Keratinocyte (primary cell): ENCODE results near the gene DMXL2. TPM values are rescaled to one million over a fixed set of nuclear protein-coding genes. Genes with fewer than 3 reads are reported as not detected.

Source experiments
- DNase-seq: peaks from one replicate; pipeline ENCODE4 v3.0.0-alpha.2; 2011; ENCODE audit warnings: low read depth, missing footprints, low spot score
- FAIRE-seq: peaks from 2 replicates; lab custom pipeline; 2011; peaks lifted over from hg19 to GRCh38; lab: Jason Lieb, UNC
- H2AFZ ChIP-seq: 2 replicates; pipeline ENCODE4 v1.6.0; 2012; ENCODE audit warnings: low read length, control low read depth, inconsistent platforms; ENCODE audit not compliant: control insufficient read depth
- H3K27ac ChIP-seq: 2 replicates; pipeline ENCODE4 v1.5.1; 2011; ENCODE audit warnings: low read length; ENCODE audit not compliant: control insufficient read depth, insufficient read depth
- H3K27me3 ChIP-seq: 3 replicates; pipeline ENCODE4 v1.6.0; 2011; ENCODE audit warnings: low read length; ENCODE audit not compliant: control insufficient read depth, insufficient read depth; ENCODE audit errors: extremely low read depth
- H3K36me3 ChIP-seq, 2 experiments: 2 replicates in 1 of 2; 3 replicates in 1 of 2; pipeline ENCODE4 v1.5.1; 2011; ENCODE audit warnings: low read length in 2 of 2, mild to moderate bottlenecking in 1 of 2; ENCODE audit not compliant: control insufficient read depth in 2 of 2, insufficient read depth in 2 of 2; ENCODE audit errors: extremely low read depth in 1 of 2
- H3K4me1 ChIP-seq: 3 replicates; pipeline ENCODE4 v1.5.1; 2011; ENCODE audit warnings: low read length; ENCODE audit not compliant: control insufficient read depth, insufficient read depth; ENCODE audit errors: extremely low read depth
- H3K4me2 ChIP-seq: 3 replicates; pipeline ENCODE4 v1.6.0; 2011; ENCODE audit warnings: low read depth, low read length; ENCODE audit not compliant: control insufficient read depth, insufficient read depth; ENCODE audit errors: extremely low read depth
- H3K4me3 ChIP-seq, 3 experiments: fragments of 200-600 bp in 1 of 3; sonication (generic) in 1 of 3; 2 replicates in 2 of 3; 3 replicates in 1 of 3; pipeline ENCODE4 v1.5.1; 2011 to 2016; ENCODE audit warnings: low read length in 3 of 3, mild to moderate bottlenecking in 3 of 3, control low read depth in 2 of 3, inconsistent platforms in 1 of 3, low read depth in 1 of 3, mixed read lengths in 1 of 3, mixed run types in 1 of 3, moderate library complexity in 1 of 3; ENCODE audit not compliant: control insufficient read depth in 2 of 3, insufficient read depth in 2 of 3; ENCODE audit errors: extremely low read depth in 1 of 3
- H3K79me2 ChIP-seq: 2 replicates; pipeline ENCODE4 v1.6.0; 2012; ENCODE audit warnings: low read length; ENCODE audit not compliant: control insufficient read depth, insufficient read depth
- H3K9ac ChIP-seq: 3 replicates; pipeline ENCODE4 v1.6.0; 2011; ENCODE audit warnings: low read length; ENCODE audit not compliant: control insufficient read depth, insufficient read depth; ENCODE audit errors: extremely low read depth
- H3K9me1 ChIP-seq: 3 replicates; pipeline ENCODE4 v1.6.0; 2011; ENCODE audit warnings: low read length; ENCODE audit not compliant: control insufficient read depth, insufficient read depth; ENCODE audit errors: extremely low read depth
- H3K9me3 ChIP-seq: 2 replicates; pipeline ENCODE4 v1.5.1; 2012; ENCODE audit warnings: low read depth, low read length; ENCODE audit not compliant: control insufficient read depth
- H4K20me1 ChIP-seq: 3 replicates; pipeline ENCODE4 v1.6.0; 2011; ENCODE audit warnings: low read length; ENCODE audit not compliant: control insufficient read depth, insufficient read depth; ENCODE audit errors: extremely low read depth
- CTCF ChIP-seq, 3 experiments: IDR thresholded peaks in 1 of 3; conservative IDR thresholded peaks in 1 of 3; optimal IDR thresholded peaks in 1 of 3; 2 replicates in 2 of 3; 3 replicates in 1 of 3; pipeline versions ENCODE3 to v1.5.1; 2011; ENCODE audit warnings: low read length in 3 of 3, mild to moderate bottlenecking in 3 of 3, moderate library complexity in 2 of 3, control low read depth in 1 of 3, inconsistent platforms in 1 of 3; ENCODE audit not compliant: insufficient read depth in 2 of 3; ENCODE audit errors: extremely low read depth in 1 of 3
- EZH2 ChIP-seq: IDR thresholded peaks from one replicate; pipeline ENCODE4 v1.6.1; 2012; ENCODE audit warnings: inconsistent platforms, mild to moderate bottlenecking, low read length, moderate library complexity
- dilution Hi-C: fragments of 300-500 bp; cut with MboI; formaldehyde crosslinking; loops from one replicate; pipeline ENCODE4 v1.7.0; 2020; ENCODE audit warnings: low sequenced_read_pairs; ENCODE audit not compliant: extremely low pct_ligation_motif_present
- polyA plus RNA-seq, 5 experiments: library from polyadenylated mRNA; depleted of rRNA in 3 of 5; stranded (reverse) in 3 of 5; stranded (forward) in 1 of 5; unstranded in 1 of 5; fragments of >200 nt; gene quantifications; 1 replicate in 1 of 5; 2 replicates in 3 of 5; 3 replicates in 1 of 5; pipeline versions ENCODE4 v1.2.1 to v1.2.3, GENCODE V29; 2011 to 2012; ENCODE audit warnings: missing spikeins in 2 of 5, low read depth in 1 of 5, low replicate concordance in 1 of 5

Gene DMXL2
- polyA plus RNA-seq, 1 donor (not counting 4 experiments of a cell fraction or from before 2014, with no cell fraction given), result 14.9 TPM

- Histone ChIP-seq H3K4me1 (no peaks in the 10 kb centered on the region), H3K27ac (no peak overlapping the region), H2AFZ (no peak overlapping the region), H3K9me3 (no peaks in the 10 kb centered on the region), H3K4me2 (no peak overlapping the region), H4K20me1 (no peaks in the 10 kb centered on the region), H3K9me1 (no peaks in the 10 kb centered on the region), H3K4me3 (no peak overlapping the region), H3K27me3 (no peaks in the 10 kb centered on the region), H3K36me3 (no peaks in the 10 kb centered on the region), H3K79me2 (no peaks in the 10 kb centered on the region), H3K9ac (no peak overlapping the region)
- FAIRE-seq (no peak), DNase-seq (no peak)
- dilution Hi-C loops, result no loop called here
- TF ChIP-seq CTCF (optimal IDR thresholded peaks at IDR 0.05 in 1 of 3, IDR thresholded peaks at IDR 0.05 in 1 of 3, conservative IDR thresholded peaks at IDR 0.05 in 1 of 3; ENCODE audit: extremely low read depth in 1 of 3, insufficient read depth in 2 of 3, low read length in 3 of 3) (no peak), EZH2 (no peak)
These were observed 32.5 kb downstream of the DMXL2 start for GRCh38 chr15:51589881-51590568.

GRCh38 chr15:51588966-51589365 is 33.6 kb downstream of the DMXL2 start:
- dilution Hi-C loops, result no loop called here
- H3K4me2 ChIP-seq, result no peak overlapping the region
- no peaks in the 10 kb centered on the region for H3K79me2 ChIP-seq
- no peak overlapping the region for H3K27ac ChIP-seq
- no peaks in the 10 kb centered on the region for H3K4me1 ChIP-seq
- TF ChIP-seq EZH2 (no peak), CTCF (optimal IDR thresholded peaks at IDR 0.05 in 1 of 3, IDR thresholded peaks at IDR 0.05 in 1 of 3, conservative IDR thresholded peaks at IDR 0.05 in 1 of 3; ENCODE audit: extremely low read depth in 1 of 3, insufficient read depth in 2 of 3, low read length in 3 of 3) (no peak)
- H3K4me3 ChIP-seq, result no peak overlapping the region
- no peak for FAIRE-seq
- no peak overlapping the region for H3K9ac ChIP-seq
- no peak for DNase-seq
- no peaks in the 10 kb centered on the region for H3K9me3 ChIP-seq
- H3K27me3 ChIP-seq, result no peaks in the 10 kb centered on the region
- no peak overlapping the region for H2AFZ ChIP-seq
- H4K20me1 ChIP-seq, result no peaks in the 10 kb centered on the region
- no peaks in the 10 kb centered on the region for H3K9me1 ChIP-seq
- H3K36me3 ChIP-seq, result no peaks in the 10 kb centered on the region
